ENCODE measurements around the gene NCBP2L.
"Not testable (repeated sequence)": the region's sequence is repeated elsewhere in the genome, so short reads cannot be mapped to it uniquely, and the experiment has no call there.

Gene NCBP2L

DNA sequence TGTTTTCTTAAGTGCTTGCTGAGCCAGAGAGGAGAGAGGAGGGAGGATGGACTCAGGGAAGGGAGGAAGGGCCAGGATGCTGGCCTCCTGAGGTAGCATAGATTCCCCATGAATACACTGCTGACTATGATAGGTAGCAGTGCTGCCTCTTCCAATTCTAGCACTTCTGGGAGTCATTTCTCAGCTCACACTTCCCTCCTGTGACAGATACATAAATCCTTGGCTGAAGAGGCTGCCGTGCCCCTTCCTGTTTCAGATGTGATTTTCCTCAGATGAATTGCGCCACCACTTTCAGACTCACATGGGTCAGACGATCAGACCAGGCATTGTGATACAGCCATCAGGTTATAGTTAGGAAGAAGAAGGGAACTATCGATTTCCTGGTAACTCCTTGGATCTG is 24.3 kb upstream of the NCBP2L start:
- no peak for DNase-seq

DNA sequence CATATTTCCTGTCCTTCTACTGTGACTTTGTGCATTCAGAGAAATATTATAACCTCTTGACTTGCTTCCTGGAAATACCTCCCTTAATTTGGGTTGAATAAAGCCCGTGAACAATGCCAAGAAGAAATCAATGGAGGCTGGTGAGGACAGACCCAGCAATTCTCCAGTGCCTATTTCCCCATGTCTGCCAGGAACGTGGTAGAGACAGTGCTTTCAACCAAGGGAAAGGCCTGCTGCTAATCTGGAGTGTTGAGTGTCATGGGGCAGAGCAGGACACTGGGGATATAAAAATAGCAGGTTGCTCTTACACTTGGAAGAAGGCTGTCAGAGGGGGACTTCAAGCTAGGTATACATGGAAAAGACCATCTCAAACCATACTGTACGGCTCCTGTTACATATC is 21.8 kb upstream of the NCBP2L start:
- DNase-seq, result no peak

GRCh38 chrX:107758231-107758766 is 19.2 kb upstream of the NCBP2L start:
- no peak for DNase-seq

GRCh38 chrX:107760304-107761077 is 17.0 kb upstream of the NCBP2L start:
- no peak for DNase-seq

GRCh38 chrX:107763647-107764046 is 13.9 kb upstream of the NCBP2L start:
- no peak for DNase-seq

- DNase-seq, result no peak
These were observed 12.5 kb upstream of the NCBP2L start for GRCh38 chrX:107764845-107765608.

DNA sequence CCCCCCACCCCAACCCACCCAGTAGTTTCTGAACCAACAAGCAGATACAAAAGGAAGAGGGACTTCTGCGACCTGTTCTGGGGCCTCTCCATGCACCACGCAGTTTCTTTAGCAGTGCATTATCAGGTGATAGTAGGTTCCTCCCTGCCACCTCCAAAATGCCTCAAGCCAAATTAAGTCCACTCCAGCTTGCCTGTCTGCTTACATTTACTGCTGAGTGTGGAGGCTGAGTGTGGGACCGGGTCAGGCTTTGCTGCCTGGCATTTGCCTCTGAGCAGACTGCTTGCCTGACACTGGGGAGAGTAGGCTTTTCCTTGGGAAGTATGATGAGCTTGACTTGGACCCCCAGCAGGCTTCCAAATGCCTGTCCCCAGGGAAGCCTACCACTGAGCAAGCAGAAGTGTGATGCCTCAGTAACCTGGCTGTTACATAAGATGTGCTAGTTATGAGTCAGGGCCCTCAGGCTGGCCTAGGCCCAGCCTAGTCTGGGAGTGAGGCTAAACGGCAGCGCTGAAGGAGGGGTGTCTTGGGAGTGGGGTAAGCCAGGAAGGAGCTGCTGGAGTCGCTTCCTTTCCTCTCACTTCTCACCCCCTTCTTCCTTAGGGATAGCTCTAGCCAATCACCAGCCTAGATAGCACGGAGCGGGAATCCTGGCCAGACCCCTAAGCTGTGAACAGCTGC is 10.9 kb upstream of the NCBP2L start:
- no peak for DNase-seq

DNA sequence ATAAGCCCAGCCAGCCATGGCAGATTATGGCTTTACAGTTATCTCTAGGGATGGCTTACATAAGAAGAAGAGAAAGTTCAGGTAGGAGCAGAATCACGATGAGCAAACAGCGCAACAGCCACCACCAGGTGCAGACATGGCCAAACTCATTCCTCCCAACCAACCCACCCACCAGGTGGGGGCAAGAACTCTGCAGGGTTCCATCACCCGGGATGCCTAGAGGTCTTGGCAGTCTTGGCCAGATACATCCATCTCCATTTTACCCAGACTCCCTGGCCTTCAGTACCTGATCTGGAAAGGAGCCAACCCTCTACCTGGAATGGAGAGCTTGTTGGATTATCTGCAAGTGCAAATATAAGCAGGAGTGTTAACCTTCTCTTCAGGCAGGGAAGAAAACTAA is 9.5 kb upstream of the NCBP2L start:
- no peak for DNase-seq

DNA sequence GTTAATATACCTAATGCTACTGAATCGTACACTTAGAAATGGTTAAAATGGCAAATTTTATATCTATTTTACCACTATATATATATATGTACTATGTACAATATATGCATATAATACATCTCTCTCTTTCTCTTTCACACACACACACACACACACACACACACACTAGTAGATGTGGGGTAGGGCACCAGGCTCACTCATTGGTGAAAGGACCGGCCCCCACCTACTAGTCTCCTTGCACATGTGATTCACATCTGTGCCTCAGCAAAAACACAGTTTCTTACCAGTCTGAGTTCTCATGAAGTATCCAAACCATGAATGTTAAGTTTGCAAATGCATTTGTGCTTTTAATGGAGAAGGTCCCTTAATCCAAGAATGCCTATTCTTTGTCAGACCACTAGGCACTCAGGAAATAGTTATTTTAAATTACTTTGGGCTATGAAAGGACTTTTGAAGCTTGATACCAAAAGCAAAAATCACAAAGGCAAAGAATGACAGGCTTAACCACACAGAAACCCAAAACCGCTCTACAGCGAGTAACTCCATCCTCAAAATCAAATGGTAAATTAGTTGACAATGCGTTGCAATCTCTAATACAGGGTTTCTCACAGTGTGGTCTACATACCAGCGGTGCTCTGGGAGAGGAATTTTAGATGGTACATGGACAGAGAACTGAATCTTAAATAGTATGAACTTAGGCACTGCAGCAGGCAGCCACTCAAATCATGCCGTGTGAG is 7.8 kb upstream of the NCBP2L start:
- no peak for DNase-seq

GRCh38 chrX:107773206-107773605 is 4.3 kb upstream of the NCBP2L start:
- DNase-seq, result no peak

GRCh38 chrX:107773906-107774435 is 3.6 kb upstream of the NCBP2L start:
- DNase-seq, result no peak

- no peak for DNase-seq
These were observed 2.4 kb upstream of the NCBP2L start for GRCh38 chrX:107775000-107775733.

GRCh38 chrX:107775734-107776511 is 1.6 kb upstream of the NCBP2L start, which contains the start of gene TSC22D3:
TSC22D3 (minus strand) TSS chrX:107775787; CDS start chrX:107775419, 368 bp downstream.
- DNase-seq, result peak; percentile 71

DNA sequence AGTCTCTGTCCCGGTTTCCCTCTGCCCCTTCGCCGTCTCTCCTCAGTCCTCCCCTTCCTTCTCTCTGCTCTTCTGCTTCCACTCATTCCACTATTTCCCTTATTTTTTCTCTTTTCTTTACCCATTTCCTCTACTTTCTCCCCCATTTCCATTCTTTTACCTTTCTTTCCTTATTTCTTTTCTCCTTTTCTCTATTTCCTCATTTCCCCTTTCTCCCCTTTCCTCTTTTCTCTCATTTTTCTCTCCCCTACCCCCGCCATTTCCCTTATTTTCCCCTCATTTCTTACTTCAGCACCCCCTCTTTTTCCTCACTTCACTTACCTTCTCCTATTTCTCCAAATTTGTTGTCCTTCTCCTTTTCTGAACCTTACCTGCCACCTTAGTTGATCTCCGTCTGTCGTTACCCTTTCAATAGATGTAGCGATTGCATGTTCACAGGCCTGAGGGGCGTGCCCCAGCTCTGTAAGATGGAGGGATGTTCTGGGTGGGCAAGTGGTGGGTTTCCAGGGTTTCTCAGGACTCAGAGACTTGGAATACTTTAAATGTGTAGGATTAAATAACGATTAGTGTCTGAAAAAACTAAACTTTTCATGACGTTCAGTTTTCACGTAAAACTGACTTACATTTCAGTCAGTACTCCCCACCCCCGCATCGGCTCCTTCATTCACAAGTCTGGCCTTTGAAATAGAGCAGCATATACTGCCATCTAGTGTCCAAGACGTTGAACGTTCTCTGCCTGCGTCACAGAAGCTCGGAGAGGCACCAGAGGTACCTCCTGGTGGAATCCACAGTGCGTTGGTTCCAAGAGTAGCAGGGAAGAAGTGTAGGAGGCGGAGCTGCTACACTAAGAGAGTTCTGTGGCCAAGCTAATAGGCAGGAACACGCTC is 641 bp upstream of the NCBP2L start:
- DNase-seq, result peak; percentile 66

GRCh38 chrX:107780525-107780924 is 3.0 kb downstream of the NCBP2L start:
- no peak for DNase-seq

- DNase-seq, result no peak
These were observed 10.3 kb downstream of the NCBP2L start for GRCh38 chrX:107787827-107788226.

DNA sequence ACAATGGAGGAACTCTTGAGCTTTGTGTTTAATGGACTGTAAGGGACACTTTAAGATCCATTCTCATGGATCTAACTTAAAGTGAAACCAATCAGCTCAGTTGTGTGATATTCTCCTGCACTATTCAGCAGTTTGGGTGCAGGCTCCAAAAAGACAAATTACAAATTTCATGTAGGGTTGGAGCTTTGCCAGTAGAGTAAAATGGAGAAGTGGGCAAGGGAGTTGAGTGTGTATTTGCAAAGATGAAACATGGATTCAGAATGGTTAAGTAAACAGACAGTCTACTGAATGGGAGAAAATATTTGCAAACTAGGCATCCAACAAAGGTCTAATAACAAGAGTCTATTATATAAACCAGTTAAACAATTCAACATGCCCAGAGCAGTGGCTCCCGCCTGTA is 26.9 kb downstream of the NCBP2L start:
- no peak for DNase-seq

- no peak for DNase-seq
These were observed 27.6 kb downstream of the NCBP2L start for GRCh38 chrX:107805179-107805578.

GRCh38 chrX:107810053-107810452 is 32.5 kb downstream of the NCBP2L start:
- not testable (repeated sequence) for DNase-seq

All from activated CD8-positive, alpha-beta memory T cell treated with anti-CD3 and anti-CD28 coated beads, Interleukin-2, amount 50 U/mL, for 48 hours (primary cell).